Measurements from ENCODE around the gene UNC5A.

Gene UNC5A

GRCh38 chr5:176809544-176810080, 747 bp upstream of the UNC5A start (continued):
- no peak for TF ChIP-seq ZNF174 (tag by site-specific recombination; IDR thresholded peaks at IDR 0.05)
- no peak for TF ChIP-seq ZNF561 (tag by site-specific recombination; IDR thresholded peaks at IDR 0.05; ENCODE audit: borderline replicate concordance)
- TF ChIP-seq ZBTB1 (tag by site-specific recombination; IDR thresholded peaks at IDR 0.05) = no peak
- no peak for TF ChIP-seq ZNF354C (tag by site-specific recombination; IDR thresholded peaks at IDR 0.05; ENCODE audit: borderline replicate concordance, low read depth)
- no peak for TF ChIP-seq ZSCAN23 (tag by site-specific recombination; IDR thresholded peaks at IDR 0.05)
- no peak for TF ChIP-seq ZNF791 (tag by site-specific recombination; IDR thresholded peaks at IDR 0.05)
- no peak for TF ChIP-seq BCL11A (tag by site-specific recombination; IDR thresholded peaks at IDR 0.05; ENCODE audit: low read depth)
- no peak for TF ChIP-seq ZNF513 (tag by site-specific recombination; IDR thresholded peaks at IDR 0.05)
- TF ChIP-seq ZNF211 (tag by site-specific recombination; IDR thresholded peaks at IDR 0.05; ENCODE audit: low read depth) = no peak
- TF ChIP-seq KLF9 (tag by site-specific recombination; IDR thresholded peaks at IDR 0.05; ENCODE audit: low read depth) = peak; percentile 63
- TF ChIP-seq ZNF544 (tag by site-specific recombination; IDR thresholded peaks at IDR 0.05) = no peak
- TF ChIP-seq ZNF585B (tag by site-specific recombination; IDR thresholded peaks at IDR 0.05) = no peak
- TF ChIP-seq ZNF133 (tag by site-specific recombination; IDR thresholded peaks at IDR 0.05) = no peak
- TF ChIP-seq ZXDB (tag by site-specific recombination; IDR thresholded peaks at IDR 0.05) = 0 out of 2 replicates have a peak, but pooled peaks have one; percentile 43
- TF ChIP-seq ZNF366 (tag by site-specific recombination; conservative IDR thresholded peaks at IDR 0.05) = no peak
- peak; percentile 23; the same call in 1 of the 2 replicates for TF ChIP-seq ZBTB10 (tag by site-specific recombination; IDR thresholded peaks at IDR 0.05)
- no peak for TF ChIP-seq ATF2 (tag by site-specific recombination; IDR thresholded peaks at IDR 0.05; ENCODE audit: low read depth)
- no peak for TF ChIP-seq ZNF2 (tag by site-specific recombination; IDR thresholded peaks at IDR 0.05)
- no peak for TF ChIP-seq ZNF140 (tag by site-specific recombination; IDR thresholded peaks at IDR 0.05)
- TF ChIP-seq HOXC10 (CRISPR knock-in tag; IDR thresholded peaks at IDR 0.05) = no peak
- no peak for TF ChIP-seq ZSCAN16 (tag by site-specific recombination; IDR thresholded peaks at IDR 0.05)
- TF ChIP-seq EGR2 (tag by site-specific recombination; IDR thresholded peaks at IDR 0.05; ENCODE audit: low read depth) = no peak; the same call in 1 of the 2 replicates
- no peak for TF ChIP-seq ZBTB49 (tag by site-specific recombination; IDR thresholded peaks at IDR 0.05; ENCODE audit: low read depth)
- no peak for TF ChIP-seq ZNF416 (tag by site-specific recombination; IDR thresholded peaks at IDR 0.05)
- no peak for TF ChIP-seq ZNF837 (tag by site-specific recombination; IDR thresholded peaks at IDR 0.05)
- TF ChIP-seq ZNF239 (tag by site-specific recombination; IDR thresholded peaks at IDR 0.05) = no peak
- no peak for TF ChIP-seq KLF17 (tag by site-specific recombination; IDR thresholded peaks at IDR 0.05)
- no peak for TF ChIP-seq ZNF792 (tag by site-specific recombination; IDR thresholded peaks at IDR 0.05)
- no peak for TF ChIP-seq ZNF776 (tag by site-specific recombination; IDR thresholded peaks at IDR 0.05; ENCODE audit: borderline replicate concordance)
